GM19025 (cell line): ENCODE data around the gene BTBD10.
"Not testable (repeated sequence)": the region's sequence is repeated elsewhere in the genome, so short reads cannot be mapped to it uniquely, and the experiment has no call there.

Source experiments
- ATAC-seq: cut with Tn5 transposase; IDR thresholded peaks from one replicate; pipeline ENCODE4 v1.9.1; 2021; ENCODE audit warnings: mild to moderate bottlenecking, low read depth, moderate library complexity; ENCODE audit not compliant: unreplicated experiment

The BTBD10 gene

DNA sequence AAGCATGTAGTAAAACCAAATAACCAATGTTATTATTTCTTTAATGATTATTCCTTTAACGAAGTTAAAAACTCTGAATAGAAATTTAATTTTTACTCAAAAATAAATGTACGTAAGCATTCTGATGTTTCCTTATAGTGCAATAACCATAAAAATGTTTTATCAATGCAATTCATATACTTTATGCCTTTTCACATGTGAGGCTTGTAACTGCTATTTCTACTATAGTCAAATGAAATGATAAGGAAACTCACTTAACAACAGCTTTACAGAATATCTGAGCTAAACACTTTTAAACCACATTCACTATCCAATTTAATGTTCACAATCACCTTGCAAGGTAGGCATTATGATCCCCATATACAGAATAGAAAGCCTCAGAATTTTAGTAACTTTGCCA, 17.4 kb downstream of the BTBD10 start:
- ATAC-seq = no peak

DNA sequence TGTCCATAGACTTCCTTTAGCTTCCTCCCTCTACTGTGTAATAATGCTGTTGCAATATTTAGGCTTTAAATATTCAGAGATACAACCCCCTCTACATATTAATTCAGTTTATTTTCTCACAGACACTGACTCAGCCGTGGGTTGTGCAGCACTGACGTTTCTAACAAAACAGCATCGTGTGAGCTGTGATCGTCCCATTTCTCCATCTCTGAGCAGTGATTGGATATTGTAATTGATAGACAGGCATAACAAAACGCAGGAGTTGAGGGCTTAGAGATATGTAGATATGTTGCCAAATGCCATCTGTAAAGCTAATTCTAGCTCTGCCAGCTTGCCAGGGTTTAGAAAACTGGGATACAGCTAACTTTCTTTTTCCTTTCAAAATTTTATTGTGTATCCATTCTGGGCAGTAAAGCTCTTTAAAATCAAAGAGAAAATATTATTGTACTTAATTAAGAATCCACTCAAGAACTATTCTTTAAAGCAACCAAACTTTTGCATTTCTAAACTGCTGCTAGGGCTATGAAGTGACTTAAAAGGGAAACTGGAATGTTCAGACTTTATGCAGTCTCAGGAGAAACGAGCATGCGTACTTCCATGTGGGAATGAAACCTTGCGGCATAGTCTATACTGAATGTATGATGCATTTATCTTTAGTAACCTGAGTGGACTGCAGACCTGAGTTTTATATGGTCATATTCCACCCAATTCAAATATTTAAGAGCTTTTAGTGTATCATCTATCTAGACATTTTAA, 22.7 kb downstream of the BTBD10 start:
- no peak for ATAC-seq

DNA sequence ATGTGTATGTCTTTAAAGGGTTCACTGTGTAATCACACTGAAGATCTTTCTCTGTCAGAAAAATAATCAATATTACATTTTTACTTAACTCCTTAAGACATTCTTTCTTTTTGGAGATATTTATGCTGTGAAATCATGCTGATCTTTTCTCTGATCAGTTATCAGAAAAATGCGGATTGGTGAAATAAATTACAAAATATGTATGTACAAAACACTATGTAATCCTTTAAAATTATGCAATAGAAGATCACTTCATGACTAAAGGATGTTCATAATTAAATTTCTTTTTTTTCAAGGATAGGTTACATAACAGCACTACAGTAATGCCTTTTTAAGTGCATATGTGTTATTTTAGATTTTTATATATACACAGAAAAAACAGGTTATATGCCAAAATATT, 24.7 kb downstream of the BTBD10 start:
- ATAC-seq = no peak

DNA sequence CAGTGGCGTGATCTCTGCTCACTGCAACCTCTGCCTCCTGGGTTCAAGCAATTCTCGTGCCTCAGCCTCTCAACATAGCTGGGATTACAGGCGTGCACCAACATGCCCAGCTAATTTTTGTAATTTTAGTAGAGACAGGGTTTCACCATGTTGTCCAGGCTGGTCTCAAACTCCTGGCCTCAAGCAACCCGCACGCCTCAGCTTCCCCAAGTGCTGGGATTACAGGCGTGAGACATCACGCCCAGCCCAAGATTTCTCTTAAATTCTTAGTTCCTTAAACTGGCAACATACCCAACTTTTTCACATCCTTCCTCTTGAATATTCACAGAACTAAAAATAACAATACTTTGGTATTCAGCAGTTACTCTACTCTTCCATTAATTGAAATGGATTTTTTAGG, 26.2 kb downstream of the BTBD10 start:
- not testable (repeated sequence) for ATAC-seq

- ATAC-seq = no peak
Measured at GRCh38 chr11:13434247-13435205, 28.5 kb downstream of the BTBD10 start.

GRCh38 chr11:13433437-13433836, 29.6 kb downstream of the BTBD10 start:
- ATAC-seq = no peak

- no peak for ATAC-seq
Measured at GRCh38 chr11:13429836-13430235, 33.2 kb downstream of the BTBD10 start.

DNA sequence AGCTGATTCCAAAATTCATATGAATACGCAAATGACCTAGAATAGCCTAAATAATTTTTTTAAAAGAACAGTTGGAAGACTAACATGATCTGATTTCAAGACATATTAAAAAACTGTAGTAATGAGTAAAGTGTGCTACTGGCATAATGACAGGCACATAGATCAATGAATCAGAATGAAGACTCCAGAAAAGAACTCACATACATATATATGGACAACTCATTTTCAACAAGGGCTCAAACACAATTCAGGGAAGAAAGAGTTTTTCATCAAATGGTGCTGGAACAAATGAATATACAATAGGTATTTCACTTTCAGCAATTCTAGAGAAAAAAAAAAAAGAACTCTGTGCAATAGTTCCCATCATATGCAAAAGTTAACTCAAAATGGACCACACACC, 33.7 kb downstream of the BTBD10 start:
- ATAC-seq = no peak

DNA sequence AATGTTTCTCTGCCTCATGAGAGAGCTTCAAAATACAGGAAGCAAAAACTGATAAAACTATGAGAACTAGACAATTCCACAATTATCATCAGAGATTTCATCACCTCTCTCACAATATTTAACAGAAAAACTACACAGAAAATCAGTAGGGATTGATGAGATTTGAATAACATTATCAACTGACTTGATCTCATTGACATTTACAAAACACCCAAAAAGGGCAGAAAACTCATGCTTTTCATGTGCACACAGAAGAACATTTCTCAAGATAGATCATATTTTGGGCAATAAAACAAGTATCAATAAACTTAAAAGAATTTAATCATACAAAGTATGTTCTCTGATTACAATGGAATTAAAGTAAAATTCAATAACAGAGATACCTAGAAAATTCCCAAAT, 35.6 kb downstream of the BTBD10 start:
- no peak for ATAC-seq

DNA sequence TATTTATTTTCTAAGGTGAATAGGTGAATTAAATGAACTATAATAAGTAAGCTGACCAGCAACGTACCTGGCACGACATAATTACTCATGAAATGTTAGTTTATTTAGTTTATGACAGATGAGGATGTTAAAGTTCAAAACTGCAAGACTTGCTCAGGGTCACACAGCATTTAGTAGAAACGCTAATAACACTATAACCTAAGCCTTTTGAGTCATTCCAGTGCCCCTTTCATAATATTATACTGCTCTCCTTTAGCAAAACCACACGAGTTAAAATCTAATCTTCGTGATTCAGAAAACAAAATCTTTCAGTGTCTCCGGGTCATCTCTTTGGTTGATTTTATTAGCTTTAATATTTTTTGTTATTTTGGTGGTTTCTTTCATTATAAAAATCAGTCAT, 39.6 kb downstream of the BTBD10 start:
- ATAC-seq = no peak

GRCh38 chr11:13421561-13421960, 41.5 kb downstream of the BTBD10 start:
- no peak for ATAC-seq

DNA sequence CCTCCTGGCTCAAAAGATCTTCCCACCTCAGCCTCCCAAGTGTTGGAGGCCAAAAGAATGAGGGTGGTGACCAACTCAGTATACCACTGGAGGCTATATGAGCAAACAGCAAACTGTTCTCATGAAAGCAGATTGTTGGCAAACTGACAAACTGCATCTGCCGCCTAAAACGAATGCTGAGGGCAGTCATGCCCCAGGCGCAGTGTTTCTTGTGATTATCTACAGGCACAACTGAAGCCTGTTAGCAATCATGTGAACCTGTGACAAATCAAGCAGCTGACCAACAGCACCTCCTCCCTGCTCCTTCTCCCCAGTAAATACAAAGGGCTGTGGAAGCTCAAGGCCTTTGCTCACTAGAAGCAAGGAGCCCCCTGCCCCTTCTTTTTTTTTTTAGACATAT, 47.8 kb downstream of the BTBD10 start:
- no peak for ATAC-seq

DNA sequence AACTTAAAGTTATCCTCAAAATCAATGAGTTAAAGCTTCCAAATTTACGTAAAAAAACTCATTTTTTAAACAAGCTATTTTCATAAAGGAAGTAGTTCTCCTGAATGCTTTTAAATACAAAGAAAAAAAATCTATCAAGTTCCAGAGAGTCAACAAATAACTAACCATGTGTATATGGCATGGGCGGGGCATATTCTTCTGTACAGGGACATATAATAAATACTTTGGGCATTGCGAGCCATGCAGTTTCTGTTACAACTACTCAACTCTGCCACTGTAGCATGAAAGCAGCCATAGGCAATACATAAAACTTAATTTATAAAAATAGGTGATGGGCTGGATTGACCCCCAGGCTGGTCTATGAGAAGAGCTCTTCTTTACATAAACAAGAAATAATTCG, 57.8 kb downstream of the BTBD10 start:
- ATAC-seq = no peak

DNA sequence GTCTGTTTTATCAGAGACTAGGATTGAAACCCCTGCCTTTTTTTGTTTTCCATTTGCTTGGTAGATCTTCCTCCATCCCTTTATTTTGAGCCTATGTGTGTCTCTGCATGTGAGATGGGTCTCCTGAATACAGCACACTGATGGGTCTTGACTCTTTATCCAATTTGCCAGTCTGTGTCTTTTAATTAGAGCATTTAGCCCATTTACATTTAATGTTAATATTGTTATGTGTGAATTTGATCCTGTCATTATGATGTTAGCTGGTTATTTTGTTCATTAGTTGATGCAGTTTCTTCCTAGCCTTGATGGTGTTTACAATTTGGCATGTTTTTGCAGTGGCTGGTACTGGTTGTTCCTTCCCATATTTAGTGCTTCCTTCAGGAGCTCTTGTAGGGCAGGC, 64.7 kb downstream of the BTBD10 start:
- ATAC-seq = not testable (repeated sequence)

DNA sequence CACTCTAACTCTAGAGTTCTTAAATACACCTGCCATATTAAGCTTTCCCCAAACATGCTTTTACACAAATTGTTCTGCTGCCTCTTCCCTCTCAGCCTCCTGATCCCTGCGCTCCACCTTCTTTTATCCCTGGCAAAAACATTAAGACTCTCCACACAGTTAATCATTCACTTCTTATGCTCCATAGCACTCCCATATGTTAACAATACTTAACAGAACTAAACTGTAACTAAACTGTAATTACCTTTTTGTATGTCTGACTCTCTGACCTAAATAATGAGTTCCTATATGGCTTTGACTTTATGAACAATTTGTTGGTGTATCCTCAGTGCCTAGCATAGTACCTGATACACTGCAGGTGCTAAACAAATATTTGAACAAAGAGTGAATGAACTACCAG, 71.8 kb downstream of the BTBD10 start:
- ATAC-seq = no peak

- ATAC-seq = no peak
Measured at GRCh38 chr11:13388741-13389140, 74.3 kb downstream of the BTBD10 start.

GRCh38 chr11:13386567-13386966, 76.5 kb downstream of the BTBD10 start:
- no peak for ATAC-seq

DNA sequence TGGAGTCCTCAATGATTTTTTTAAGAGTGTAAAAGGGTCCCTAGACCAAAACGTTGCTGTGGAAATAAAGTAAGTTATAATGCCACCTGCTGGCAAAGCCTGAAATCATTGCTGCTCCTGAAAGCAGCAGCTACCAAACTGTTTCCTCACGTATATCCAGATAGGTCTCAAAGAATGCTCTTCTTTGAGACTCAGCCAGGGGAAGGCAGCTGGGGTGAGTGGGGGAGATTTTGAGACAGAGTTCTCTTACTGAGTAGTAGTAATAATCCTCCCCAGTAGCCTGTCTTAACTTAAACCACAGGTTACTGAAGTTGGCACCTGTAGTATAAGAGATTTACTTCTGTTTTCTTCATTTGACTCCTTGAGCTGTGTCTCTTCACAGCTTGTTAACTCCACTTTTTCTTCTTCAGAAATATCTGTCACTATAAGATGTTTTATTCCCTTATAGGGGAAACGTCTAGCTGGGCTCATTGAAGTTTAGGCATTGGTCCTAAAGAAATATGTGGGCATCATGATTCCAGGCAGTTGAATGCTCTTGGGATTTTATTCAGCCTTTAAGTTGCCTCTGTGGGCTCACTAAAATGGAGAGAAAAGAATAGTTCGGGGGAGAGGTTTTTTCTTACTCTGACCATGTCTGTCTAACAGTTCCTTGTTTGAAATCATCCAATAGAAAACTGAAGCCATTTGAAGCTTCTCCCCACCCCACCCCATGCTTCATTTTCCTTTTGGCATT, 77.9 kb downstream of the BTBD10 start:
- no peak for ATAC-seq

DNA sequence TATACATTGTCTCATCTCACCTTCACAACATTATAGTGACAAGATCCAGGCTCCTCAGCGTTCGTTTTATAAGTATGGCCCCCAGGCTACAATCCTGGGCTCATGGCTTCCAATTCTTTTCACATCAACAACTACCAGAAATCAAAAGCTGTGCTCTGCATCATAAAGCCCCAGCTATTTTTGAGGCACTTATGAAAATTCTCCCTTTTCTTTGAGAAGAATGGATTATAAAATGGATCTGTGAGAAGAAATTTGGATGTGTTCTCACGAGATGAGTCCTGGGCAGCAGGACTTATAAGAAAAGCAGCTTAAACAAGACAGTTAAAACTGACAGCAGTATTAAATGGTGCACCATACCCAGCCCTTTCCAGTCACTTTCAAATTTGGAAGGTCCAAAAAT, 80.3 kb downstream of the BTBD10 start:
- no peak for ATAC-seq

DNA sequence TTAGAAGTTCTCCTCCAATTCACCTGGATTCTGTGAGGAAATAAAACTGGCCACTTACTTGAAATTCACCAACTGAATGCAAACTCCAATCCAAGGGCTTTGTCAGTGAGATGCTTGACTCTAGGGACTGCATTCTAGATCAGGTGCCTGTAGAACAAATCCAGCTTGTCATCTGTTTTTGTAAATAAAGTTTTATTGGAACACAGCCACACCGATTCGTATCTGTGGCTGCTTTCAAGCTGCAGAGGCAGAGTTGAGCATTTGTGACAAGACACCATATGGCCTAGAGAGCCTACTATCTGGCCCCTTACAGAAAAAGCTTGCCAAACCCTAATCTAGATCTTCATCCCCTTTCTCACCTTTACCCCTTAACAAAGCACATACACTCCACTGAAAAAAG, 82.3 kb downstream of the BTBD10 start:
- no peak for ATAC-seq

DNA sequence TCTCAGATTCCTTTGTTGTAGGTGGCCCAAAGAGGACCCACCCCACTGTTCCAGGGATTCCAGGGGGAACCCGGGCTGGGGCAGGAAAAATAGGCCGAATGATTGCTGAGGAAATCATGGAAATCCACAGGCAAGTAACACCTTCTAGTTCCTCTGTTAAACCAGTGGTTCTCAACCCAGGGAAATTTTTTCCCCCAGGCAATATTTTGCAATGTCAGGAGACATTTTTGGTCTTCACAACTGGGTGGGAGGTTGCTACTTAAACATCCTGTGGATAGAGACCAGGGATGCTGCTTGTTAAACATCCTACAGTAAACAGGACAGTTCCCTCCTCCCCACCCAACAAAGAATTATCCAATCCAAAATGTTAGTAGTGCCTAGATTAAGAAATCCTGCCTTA, 84.7 kb downstream of the BTBD10 start:
- no peak for ATAC-seq
